HG02973 (cell line): ENCODE data around the gene CTTNBP2NL.
A peak's percentile ranks its signal among the peaks of the same experiment; 100 is the strongest.

ENCODE experiments used
- ATAC-seq: cut with Tn5 transposase; IDR thresholded peaks from one replicate; pipeline ENCODE4 v1.9.1; 2021; ENCODE audit warnings: moderate library complexity; ENCODE audit not compliant: unreplicated experiment

CTTNBP2NL gene

GRCh38 chr1:112505878-112506277 is 109.9 kb downstream of the CTTNBP2NL start:
- ATAC-seq: no peak

GRCh38 chr1:112506306-112506705 is 110.3 kb downstream of the CTTNBP2NL start:
- ATAC-seq: no peak

GRCh38 chr1:112506731-112507130 is 110.7 kb downstream of the CTTNBP2NL start:
- no peak for ATAC-seq

GRCh38 chr1:112507336-112507735 is 111.3 kb downstream of the CTTNBP2NL start:
- no peak for ATAC-seq

- ATAC-seq: no peak
These were observed 111.9 kb downstream of the CTTNBP2NL start for GRCh38 chr1:112507921-112508277.

- ATAC-seq: peak; percentile 58
These were observed 112.4 kb downstream of the CTTNBP2NL start, which contains the start of gene WNT2B for GRCh38 chr1:112508278-112509004. Gene WNT2B (plus strand): TSS chr1:112508965. CDS start chr1:112509263, 298 bp downstream.

GRCh38 chr1:112509005-112509659 is 113.1 kb downstream of the CTTNBP2NL start:
- no peak for ATAC-seq

- no peak for ATAC-seq
These were observed 113.7 kb downstream of the CTTNBP2NL start for GRCh38 chr1:112509660-112510178.

- ATAC-seq: no peak
These were observed 114.3 kb downstream of the CTTNBP2NL start for GRCh38 chr1:112510340-112510739.
